BLaER1 (cell line): ENCODE measurements around the gene SLITRK1.

Experiments
- H3K27ac ChIP-seq: shearing (Covaris generic); formaldehyde crosslinking; 2 replicates; pipeline ENCODE4 v1.8.1; 2022
- H3K27me3 ChIP-seq: shearing (Covaris generic); formaldehyde crosslinking; 2 replicates; pipeline ENCODE4 v1.8.1; 2022
- H3K36me3 ChIP-seq: shearing (Covaris generic); formaldehyde crosslinking; 2 replicates; pipeline ENCODE4 v1.8.1; 2022
- H3K4me1 ChIP-seq: shearing (Covaris generic); formaldehyde crosslinking; 2 replicates; pipeline ENCODE4 v1.8.1; 2022
- H3K4me2 ChIP-seq: shearing (Covaris generic); formaldehyde crosslinking; 2 replicates; pipeline ENCODE4 v1.8.1; 2022
- H3K4me3 ChIP-seq: shearing (Covaris generic); formaldehyde crosslinking; 2 replicates; pipeline ENCODE4 v1.8.1; 2022
- H3K9ac ChIP-seq: shearing (Covaris generic); formaldehyde crosslinking; 2 replicates; pipeline ENCODE4 v1.8.1; 2022
- H3K9me3 ChIP-seq: shearing (Covaris generic); formaldehyde crosslinking; 2 replicates; pipeline ENCODE4 v1.8.1; 2022
- H4K20me1 ChIP-seq: shearing (Covaris generic); formaldehyde crosslinking; 2 replicates; pipeline ENCODE4 v1.8.1; 2022
- Cebpa-rat ChIP-seq: shearing (Covaris generic); IDR thresholded peaks from 2 replicates; pipeline ENCODE4 v1.8.1; 2022

The SLITRK1 gene

DNA sequence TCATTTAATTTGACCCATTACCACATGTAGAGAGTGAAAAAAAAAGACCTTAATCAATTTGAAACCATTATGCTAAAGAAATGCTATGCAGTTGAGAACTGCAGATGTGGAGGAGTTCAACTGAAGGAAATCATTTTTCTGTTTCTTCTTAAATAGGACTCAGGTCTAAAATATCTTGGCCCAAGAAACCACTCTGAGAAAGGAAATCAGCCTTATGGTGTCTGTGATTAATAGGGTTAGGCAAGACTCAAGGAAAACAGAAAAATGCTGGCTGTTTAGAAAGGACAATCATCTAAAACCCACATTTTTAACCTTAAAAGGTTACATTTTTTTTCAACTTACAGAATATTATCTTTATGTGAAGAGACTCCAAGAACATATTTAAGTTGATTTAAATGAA is 1.9 kb upstream of the SLITRK1 start:
- H3K9me3 ChIP-seq, result peaks cover 22% of the 10 kb centered on the region
- TF ChIP-seq Cebpa-rat, result no peak
- no peaks in the 10 kb centered on the region for H3K36me3 ChIP-seq
- no peaks in the 10 kb centered on the region for H4K20me1 ChIP-seq
- no peak overlapping the region for H3K9ac ChIP-seq
- no peak overlapping the region for H3K27ac ChIP-seq
- no peak overlapping the region for H3K4me2 ChIP-seq
- H3K4me3 ChIP-seq, result no peak overlapping the region
- no peaks in the 10 kb centered on the region for H3K27me3 ChIP-seq
- H3K4me1 ChIP-seq, result no peaks in the 10 kb centered on the region

DNA sequence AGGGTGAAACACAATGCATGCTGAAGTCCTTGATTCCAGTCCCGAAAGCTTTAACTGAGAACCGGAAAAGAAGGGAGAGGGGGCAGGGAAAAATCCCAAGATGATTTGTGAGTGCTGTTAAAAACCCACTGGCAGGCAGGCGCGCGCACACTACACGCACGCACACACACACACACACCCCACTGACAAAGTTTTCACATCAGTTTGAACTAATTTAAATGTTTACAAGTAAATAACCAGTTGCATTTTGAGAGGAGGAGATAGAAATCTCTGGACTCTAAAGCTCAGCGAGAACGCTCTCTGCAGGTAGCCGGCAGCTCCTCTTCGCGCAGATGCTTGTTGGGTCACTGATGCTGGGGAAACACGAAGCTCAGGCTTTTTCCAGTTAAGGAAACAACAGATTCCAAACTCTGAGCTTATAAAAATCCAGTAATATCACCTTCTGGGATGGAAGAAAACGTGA is 818 bp upstream of the SLITRK1 start:
- peaks cover 28% of the 10 kb centered on the region for H3K9me3 ChIP-seq
- no peak overlapping the region for H3K27ac ChIP-seq
- H3K4me1 ChIP-seq, result no peaks in the 10 kb centered on the region
- H4K20me1 ChIP-seq, result no peaks in the 10 kb centered on the region
- H3K27me3 ChIP-seq, result no peaks in the 10 kb centered on the region
- H3K9ac ChIP-seq, result no peak overlapping the region
- TF ChIP-seq Cebpa-rat, result no peak
- H3K4me2 ChIP-seq, result no peak overlapping the region
- no peak overlapping the region for H3K4me3 ChIP-seq
- no peaks in the 10 kb centered on the region for H3K36me3 ChIP-seq

DNA sequence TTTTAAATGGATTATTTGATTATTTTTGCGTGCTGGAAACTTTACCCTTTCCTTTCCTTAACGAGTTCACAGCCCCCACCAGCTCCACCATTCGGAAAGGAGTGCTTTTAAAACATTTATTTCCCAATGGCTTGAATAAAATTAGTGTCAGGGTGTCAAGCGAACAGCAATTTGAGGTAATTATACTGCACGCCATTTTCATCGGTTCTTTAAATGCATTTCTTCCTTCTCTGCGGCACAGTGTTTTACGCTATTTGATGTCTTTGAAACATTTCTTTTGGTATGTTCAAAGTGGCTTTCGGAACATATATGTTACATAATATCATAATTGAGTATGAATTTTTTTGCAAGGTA is 309 bp upstream of the SLITRK1 start:
- Histone ChIP-seq H3K27me3 (no peaks in the 10 kb centered on the region), H3K27ac (no peak overlapping the region), H3K9me3 (peaks cover 28% of the 10 kb centered on the region), H4K20me1 (no peaks in the 10 kb centered on the region), H3K4me2 (no peak overlapping the region), H3K9ac (no peak overlapping the region), H3K36me3 (no peaks in the 10 kb centered on the region), H3K4me3 (no peak overlapping the region), H3K4me1 (no peaks in the 10 kb centered on the region)
- no peak for TF ChIP-seq Cebpa-rat

DNA sequence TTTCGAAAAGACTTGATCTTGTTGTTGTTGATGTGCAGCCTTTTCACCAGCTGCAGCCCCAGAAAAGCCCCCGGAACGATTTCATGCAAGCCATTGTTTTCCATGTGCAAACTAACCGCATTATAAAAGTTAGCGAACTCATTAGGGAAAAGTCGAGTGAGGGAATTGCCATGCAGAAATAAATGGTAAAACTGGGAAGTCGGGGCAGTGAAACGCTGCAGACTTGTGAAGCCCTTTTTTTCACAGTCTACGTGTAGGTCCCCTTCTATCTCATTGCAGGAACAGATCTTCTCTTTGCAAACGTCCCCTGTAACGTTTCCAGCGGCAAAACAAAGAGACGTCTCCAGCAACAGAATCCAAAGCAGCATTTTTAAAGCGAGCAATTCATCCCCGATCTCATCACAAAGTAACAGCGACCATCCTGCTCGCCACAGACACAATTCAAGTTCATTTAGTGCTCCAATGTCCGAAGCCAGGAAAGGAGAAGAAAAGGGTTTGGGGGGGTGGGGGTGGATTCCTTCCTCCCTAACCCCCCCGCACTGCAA is 1.1 kb downstream of the SLITRK1 start:
- Histone ChIP-seq H3K9ac (no peak overlapping the region), H3K4me2 (no peak overlapping the region), H4K20me1 (no peaks in the 10 kb centered on the region), H3K36me3 (no peaks in the 10 kb centered on the region), H3K9me3 (peaks cover 28% of the 10 kb centered on the region), H3K4me1 (no peaks in the 10 kb centered on the region), H3K27ac (no peak overlapping the region), H3K4me3 (no peak overlapping the region), H3K27me3 (no peaks in the 10 kb centered on the region)
- TF ChIP-seq Cebpa-rat, result no peak

DNA sequence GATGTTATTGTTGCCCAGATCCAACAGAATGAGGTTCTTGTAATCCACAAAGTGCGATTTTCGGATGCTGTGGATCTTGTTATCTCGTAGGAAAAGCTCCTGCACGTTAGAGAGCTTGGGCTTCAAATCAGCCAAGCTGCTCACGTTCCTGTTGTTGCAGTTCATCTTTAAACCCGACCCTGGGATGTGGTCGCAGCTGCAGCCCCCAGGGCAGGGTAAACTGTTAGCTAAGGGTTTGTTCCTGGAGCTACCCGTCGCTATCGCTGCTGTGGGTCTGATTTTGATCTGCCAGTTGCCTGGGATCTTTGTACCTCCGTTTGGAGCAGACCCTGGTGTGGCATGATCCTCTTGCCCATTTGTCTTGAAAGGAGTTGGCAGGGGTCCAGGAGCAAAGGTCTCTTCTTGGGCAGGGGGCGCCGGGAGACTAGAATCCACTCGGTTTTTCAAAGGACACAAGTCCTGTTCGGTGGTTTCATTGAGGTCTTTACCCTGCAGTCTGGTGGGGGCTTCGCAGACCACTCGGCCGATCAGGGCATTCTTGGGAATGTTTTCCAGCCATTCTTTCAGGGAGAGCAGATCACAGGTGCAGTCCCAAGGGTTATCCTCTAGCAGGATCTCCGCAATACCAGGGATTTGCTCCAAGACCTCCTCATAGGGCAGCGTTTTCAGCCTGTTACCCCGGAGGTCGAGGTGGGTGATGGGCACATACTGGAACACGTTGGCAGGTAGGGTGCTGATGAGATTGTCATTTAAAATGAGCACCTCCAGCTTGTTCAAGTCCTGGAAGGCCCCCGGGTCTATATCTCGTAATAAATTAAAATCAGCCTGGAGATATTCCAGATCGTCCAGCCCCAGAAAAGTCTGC is 1.8 kb downstream of the SLITRK1 start:
- Histone ChIP-seq H3K36me3 (no peaks in the 10 kb centered on the region), H3K4me1 (no peaks in the 10 kb centered on the region), H3K9ac (no peak overlapping the region), H3K4me2 (no peak overlapping the region), H3K27me3 (no peaks in the 10 kb centered on the region), H3K27ac (no peak overlapping the region), H4K20me1 (no peaks in the 10 kb centered on the region), H3K4me3 (no peak overlapping the region), H3K9me3 (peaks cover 28% of the 10 kb centered on the region)
- no peak for TF ChIP-seq Cebpa-rat

DNA sequence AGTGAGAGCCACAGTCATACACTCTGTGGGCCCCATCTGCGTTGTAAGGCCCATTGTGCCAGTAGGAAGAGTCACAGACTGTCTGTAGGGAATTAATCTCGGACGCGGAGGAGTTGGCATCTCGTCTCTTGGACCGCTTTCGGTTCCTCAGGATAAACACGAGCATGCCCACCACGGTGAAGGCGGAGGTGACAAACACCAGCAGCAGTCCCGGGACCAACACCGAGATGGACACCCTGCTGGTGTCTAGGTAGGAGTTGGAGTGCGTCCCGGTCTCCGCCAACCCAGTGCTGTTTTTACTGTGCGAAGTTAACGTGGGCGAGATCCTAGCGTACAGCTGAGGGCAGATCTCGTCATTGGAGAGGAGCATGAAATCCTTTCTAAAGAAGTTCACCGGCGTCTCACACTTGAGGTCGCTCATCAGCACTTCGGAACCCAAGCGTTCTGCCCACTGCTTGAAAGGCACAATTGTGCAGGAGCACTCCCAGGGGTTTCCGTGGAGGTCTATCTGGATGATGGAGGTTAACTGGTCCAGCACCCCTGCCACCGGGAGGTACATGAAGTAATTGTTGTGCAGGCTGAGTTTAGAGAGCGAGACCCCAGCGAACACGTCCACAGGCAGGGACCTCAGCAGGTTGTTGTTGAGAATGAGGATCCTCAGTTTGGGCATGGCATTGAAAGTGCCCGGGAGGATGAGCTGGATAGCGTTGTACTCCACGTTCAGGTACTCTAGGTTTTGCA is 2.7 kb downstream of the SLITRK1 start:
- Histone ChIP-seq H3K27ac (no peak overlapping the region), H3K4me2 (no peak overlapping the region), H3K9ac (no peak overlapping the region), H3K36me3 (no peaks in the 10 kb centered on the region), H3K27me3 (no peaks in the 10 kb centered on the region), H4K20me1 (no peaks in the 10 kb centered on the region), H3K9me3 (peaks cover 28% of the 10 kb centered on the region), H3K4me1 (no peaks in the 10 kb centered on the region), H3K4me3 (no peak overlapping the region)
- TF ChIP-seq Cebpa-rat, result no peak

DNA sequence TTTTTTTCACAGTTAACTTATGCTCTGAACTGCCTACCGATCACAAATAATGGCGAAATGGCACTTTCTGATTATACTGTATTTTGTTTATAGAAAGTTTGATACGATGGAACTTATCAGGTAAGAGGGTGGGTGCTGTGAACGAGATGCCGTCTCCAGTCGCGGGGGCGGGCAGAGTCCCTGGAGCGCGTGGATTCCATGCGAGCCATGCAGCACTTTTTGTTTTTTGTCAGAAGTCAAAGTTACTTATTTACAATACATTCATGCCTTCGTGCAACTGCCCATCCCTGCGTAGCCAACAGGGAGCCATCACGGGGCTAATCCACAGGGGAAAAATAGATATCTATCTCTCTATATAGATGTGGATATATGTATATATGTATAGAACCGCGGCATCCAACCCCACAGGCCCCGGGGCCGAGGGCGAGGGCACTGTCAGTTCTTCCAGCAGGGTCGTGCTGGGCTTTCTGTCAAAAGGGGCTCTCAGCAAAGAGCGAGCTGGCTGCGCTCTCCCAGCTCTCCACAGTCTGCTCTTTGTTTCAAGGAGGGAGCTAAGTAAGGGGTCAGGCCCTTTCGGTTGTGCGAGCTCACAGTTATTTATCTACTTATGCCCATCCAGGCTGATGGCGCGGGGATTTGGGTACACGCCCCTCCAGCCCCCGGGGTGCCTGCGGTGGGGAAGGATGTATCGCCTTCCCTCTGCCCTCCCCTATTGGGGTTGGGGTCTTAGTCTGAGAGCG is 3.4 kb downstream of the SLITRK1 start:
- Histone ChIP-seq H3K27me3 (no peaks in the 10 kb centered on the region), H3K4me1 (no peaks in the 10 kb centered on the region), H4K20me1 (no peaks in the 10 kb centered on the region), H3K4me2 (no peak overlapping the region), H3K36me3 (no peaks in the 10 kb centered on the region), H3K4me3 (no peak overlapping the region), H3K9me3 (peaks cover 28% of the 10 kb centered on the region), H3K27ac (no peak overlapping the region), H3K9ac (no peak overlapping the region)
- no peak for TF ChIP-seq Cebpa-rat

DNA sequence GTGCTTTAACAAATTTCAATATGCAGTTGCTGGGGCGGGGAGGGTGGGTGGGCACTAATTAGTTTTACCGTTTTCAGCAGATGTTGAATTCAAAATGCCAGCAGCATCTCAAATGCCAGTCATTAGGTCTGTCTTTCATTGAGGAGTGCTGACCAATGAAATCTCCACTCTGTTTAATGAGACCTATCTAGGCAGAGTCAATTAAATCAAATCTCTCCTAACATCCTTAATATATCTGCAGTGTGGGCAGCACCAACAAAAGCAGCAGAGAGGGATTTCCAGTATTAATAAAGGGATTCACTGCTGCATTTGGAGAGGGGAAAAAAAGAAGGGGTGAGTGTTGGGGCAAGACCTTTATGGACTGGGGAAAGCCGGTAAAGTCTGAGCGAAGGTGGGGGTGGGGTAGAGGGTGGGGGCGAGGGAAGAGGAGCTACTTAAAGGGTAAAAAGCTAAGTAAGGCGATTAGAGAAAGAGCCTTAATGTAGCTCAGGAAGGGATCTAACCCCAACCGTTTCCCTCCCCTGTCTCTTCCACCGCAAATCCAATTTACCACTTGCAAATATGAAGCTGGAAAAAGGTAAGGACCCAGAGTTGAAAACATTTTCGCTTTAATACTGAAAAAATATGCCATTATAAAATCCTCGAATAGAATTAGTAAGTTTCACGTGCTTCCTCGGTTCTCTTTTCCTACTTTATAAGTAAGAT is 4.5 kb downstream of the SLITRK1 start:
- H3K27me3 ChIP-seq, result no peaks in the 10 kb centered on the region
- no peaks in the 10 kb centered on the region for H3K4me1 ChIP-seq

DNA sequence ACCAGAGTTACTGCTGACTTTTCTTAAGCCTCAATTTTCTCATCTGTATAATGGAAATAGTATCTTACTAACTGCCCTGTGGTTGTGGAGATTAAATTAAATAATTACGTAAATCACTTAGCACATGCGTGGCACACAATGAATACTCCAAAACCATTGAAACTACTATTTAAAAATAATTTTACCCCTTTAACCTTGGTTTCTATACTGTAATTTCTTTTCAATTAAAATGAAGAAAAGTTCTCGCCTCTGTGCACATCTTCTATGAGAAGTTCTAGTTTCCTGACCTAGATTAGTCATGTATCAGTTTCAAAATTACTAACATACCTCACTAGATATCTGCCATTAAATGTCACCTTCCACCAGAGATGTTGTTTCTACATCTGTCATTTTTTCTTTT is 5.7 kb downstream of the SLITRK1 start:
- no peak overlapping the region for H3K27ac ChIP-seq
- H3K4me2 ChIP-seq, result no peak overlapping the region
- TF ChIP-seq Cebpa-rat, result no peak
- no peaks in the 10 kb centered on the region for H4K20me1 ChIP-seq
- H3K4me1 ChIP-seq, result no peaks in the 10 kb centered on the region
- H3K4me3 ChIP-seq, result no peak overlapping the region
- peaks cover 28% of the 10 kb centered on the region for H3K9me3 ChIP-seq
- H3K9ac ChIP-seq, result no peak overlapping the region
- H3K27me3 ChIP-seq, result no peaks in the 10 kb centered on the region
- no peaks in the 10 kb centered on the region for H3K36me3 ChIP-seq

More for the DNA sequence above, 4.5 kb downstream of the SLITRK1 start:
- Histone ChIP-seq H3K9me3 (peaks cover 28% of the 10 kb centered on the region), H3K36me3 (no peaks in the 10 kb centered on the region), H4K20me1 (no peaks in the 10 kb centered on the region), H3K4me2 (no peak overlapping the region), H3K4me3 (no peak overlapping the region), H3K27ac (no peak overlapping the region), H3K9ac (no peak overlapping the region)
- no peak for TF ChIP-seq Cebpa-rat
